ENCODE measurements around the gene TMC3.

GRCh38 chr15:81337713-81338157 is 36.3 kb downstream of the TMC3 start:
- no peak for TF ChIP-seq POLR2AphosphoS5 (IDR thresholded peaks at IDR 0.05; ENCODE audit: borderline replicate concordance, low read depth, low read length)
- no peak for TF ChIP-seq EZH2 (IDR thresholded peaks at IDR 0.05)

Measured in SK-N-MC (cell line).